ENCODE measurements around the gene CLDN5.

CLDN5 gene

DNA sequence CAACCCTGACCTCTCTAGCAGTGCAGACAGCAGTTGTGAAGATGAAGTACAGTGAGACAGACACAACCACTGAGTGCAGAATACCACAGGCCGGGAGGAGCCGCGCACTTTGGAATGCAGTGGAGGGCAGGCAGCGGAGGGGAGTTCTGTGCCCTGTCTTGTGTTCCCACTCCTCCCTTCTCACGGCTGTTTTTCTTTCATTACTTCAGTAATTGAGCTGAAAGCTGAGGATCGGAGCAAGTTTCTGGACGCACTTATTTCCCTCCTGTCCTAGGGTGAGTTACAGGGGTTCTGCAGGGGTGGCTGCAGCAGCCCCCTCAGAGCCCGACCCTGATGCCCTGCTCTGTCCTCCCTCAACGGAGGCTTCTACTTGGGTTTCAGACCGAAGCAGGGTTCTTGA is 5.6 kb downstream of the CLDN5 start:
- peak overlapping the region; percentile 93 for H3K27ac Mint-ChIP-seq
- no peak for DNase-seq

DNA sequence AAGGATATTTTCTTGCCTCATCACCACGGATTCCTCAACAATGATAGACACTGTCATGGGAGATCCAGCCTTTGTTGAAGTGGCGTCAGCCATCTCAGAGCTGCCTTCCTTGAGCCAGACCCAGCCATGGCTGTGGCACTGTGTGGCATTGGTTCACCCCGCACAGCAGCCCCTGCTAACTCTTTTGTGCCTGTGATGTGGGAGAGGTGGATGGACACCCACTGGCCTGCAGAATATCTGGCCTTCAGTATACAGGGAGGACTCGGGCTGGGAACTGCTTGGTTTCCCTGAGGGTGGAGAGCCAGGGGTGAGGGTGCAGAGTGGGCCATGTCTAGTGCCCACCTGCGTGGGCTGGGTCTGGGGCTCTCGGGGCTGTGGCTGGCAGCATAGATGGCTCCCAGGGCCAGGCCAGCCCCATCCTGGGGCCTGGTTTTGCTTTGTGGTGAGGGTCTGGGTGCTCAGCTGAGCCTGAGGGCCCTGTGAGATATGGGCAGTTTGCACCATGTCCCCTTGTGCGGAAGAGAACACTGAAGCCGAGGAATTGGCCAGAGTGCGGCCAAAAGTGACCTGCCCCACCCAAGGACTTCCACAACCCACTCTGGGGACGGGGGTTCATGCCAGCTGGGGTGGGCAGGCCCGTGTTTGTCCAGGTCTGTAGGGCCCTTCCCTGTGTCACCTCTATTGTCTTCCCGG is 6.1 kb downstream of the CLDN5 start:
- no peak overlapping the region for H3K4me3 Mint-ChIP-seq
- peaks cover 30% of the 10 kb centered on the region for H3K36me3 Mint-ChIP-seq (ENCODE audit: low read depth)
- peaks cover 11% of the 10 kb centered on the region for H3K4me1 Mint-ChIP-seq
- DNase-seq: no peak
- H3K27ac Mint-ChIP-seq: peak overlapping the region; percentile 93
- H3K9me3 Mint-ChIP-seq: peaks cover 7% of the 10 kb centered on the region
- peaks cover 25% of the 10 kb centered on the region for H3K27me3 Mint-ChIP-seq (ENCODE audit: low read depth, poor library complexity)
- TF ChIP-seq, protein P1, sequence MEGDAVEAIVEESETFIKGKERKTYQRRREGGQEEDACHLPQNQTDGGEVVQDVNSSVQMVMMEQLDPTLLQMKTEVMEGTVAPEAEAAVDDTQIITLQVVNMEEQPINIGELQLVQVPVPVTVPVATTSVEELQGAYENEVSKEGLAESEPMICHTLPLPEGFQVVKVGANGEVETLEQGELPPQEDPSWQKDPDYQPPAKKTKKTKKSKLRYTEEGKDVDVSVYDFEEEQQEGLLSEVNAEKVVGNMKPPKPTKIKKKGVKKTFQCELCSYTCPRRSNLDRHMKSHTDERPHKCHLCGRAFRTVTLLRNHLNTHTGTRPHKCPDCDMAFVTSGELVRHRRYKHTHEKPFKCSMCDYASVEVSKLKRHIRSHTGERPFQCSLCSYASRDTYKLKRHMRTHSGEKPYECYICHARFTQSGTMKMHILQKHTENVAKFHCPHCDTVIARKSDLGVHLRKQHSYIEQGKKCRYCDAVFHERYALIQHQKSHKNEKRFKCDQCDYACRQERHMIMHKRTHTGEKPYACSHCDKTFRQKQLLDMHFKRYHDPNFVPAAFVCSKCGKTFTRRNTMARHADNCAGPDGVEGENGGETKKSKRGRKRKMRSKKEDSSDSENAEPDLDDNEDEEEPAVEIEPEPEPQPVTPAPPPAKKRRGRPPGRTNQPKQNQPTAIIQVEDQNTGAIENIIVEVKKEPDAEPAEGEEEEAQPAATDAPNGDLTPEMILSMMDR (IDR thresholded peaks at IDR 0.05): no peak

More for the DNA sequence above, 5.6 kb downstream of the CLDN5 start:
- Mint-ChIP-seq H3K4me3 (no peak overlapping the region), H3K4me1 (peaks cover 13% of the 10 kb centered on the region), H3K36me3 (ENCODE audit: low read depth) (peaks cover 25% of the 10 kb centered on the region), H3K9me3 (peaks cover 4% of the 10 kb centered on the region), H3K27me3 (ENCODE audit: low read depth, poor library complexity) (peaks cover 30% of the 10 kb centered on the region)
- TF ChIP-seq, protein P1 (IDR thresholded peaks at IDR 0.05): no peak

DNA sequence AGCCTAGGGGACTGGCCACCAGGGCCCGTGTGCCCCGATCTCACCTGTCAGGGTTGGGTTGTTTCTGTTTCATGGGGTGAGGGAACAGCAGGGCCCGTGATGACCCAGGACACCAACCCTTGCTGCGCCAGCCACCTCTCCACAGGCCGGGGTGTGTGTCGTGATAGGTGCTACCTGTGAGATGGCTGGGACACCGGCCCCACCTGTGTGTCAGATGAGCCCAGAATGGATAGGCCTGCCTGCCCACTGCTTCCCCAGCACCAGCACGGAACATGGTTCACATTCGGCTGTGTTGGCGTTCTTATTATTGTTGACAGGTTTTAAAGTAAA is 7.1 kb downstream of the CLDN5 start:
- Mint-ChIP-seq H3K27me3 (ENCODE audit: low read depth, poor library complexity) (peaks cover 15% of the 10 kb centered on the region), H3K4me3 (no peak overlapping the region), H3K27ac (no peak overlapping the region), H3K4me1 (peaks cover 6% of the 10 kb centered on the region), H3K36me3 (ENCODE audit: low read depth) (peaks cover 40% of the 10 kb centered on the region), H3K9me3 (peaks cover 7% of the 10 kb centered on the region)
- TF ChIP-seq, protein P1 (IDR thresholded peaks at IDR 0.05): no peak
- DNase-seq: no peak

DNA sequence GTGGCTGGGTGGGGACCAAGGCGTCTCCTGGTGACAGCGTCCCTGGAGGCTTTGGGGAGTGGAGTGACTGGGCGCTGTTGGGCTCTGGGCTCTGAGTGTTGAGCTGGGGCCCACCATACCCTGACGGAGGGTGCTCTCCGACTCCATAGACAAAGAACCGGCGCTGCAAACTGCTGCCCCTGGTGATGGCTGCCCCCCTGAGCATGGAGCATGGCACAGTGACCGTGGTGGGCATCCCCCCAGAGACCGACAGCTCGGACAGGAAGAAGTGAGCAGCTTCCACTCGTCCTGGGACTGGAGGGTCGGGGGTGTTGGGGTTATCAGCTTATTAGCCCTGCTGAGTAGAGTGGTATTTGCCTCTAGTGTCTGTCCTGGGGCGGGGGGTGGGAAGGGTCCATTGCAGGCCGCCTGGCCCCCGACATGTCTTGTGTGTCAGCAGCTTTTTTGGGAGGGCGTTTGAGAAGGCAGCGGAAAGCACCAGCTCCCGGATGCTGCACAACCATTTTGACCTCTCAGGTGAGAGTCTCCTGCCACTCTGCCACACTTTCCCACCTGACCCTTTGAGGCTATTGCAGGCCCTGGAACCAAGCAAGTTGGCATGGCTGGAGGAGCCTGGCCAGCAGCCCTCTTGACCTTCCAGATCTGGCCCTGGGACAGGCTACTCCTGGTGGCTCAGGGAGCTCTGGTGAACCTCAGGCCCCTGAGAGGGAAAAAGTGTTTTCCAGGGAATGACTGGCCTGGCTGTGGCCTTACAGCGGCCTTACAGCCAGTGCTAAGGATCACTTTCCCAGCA is 7.6 kb downstream of the CLDN5 start:
- Mint-ChIP-seq H3K27me3 (ENCODE audit: low read depth, poor library complexity) (peaks cover 10% of the 10 kb centered on the region), H3K4me1 (peaks cover 6% of the 10 kb centered on the region), H3K9me3 (peaks cover 7% of the 10 kb centered on the region), H3K27ac (no peak overlapping the region), H3K4me3 (no peak overlapping the region), H3K36me3 (ENCODE audit: low read depth) (peaks cover 45% of the 10 kb centered on the region)
- DNase-seq: no peak
- TF ChIP-seq, protein P1 (IDR thresholded peaks at IDR 0.05): no peak

DNA sequence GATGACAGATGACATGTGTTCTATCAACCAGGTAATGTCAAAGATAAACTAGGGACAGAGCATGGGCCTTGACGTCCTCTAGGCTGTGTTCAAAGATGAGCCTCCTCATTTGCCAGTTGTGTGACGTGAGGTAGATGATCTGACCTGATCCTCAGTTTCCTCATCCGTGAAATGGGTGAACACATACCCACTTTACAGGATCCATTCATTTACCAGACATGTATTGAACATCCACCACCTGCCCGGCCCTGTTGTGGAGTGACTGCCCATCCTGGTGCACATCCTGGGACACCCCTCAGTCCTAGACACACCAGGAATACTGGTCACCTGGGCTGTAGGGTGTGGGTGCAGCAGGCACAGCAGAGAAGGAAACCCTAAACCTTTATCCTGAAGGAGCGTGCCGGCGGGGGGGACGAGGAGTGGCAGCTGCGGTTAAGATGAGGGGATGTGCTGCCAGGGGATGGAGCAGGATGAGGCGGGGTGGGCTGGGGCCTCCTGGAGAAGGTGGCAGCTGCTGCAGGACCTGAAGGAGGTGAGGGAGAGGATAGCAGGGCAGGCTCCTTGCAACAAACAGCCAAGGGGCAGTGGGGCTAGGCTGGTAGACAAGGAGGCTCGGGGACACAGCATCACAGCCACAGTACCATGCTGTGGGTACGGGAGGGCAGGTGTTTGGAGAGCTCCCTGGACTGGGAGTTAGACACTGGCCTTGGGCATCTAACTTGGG is 8.4 kb downstream of the CLDN5 start:
- H3K4me3 Mint-ChIP-seq: no peak overlapping the region
- H3K9me3 Mint-ChIP-seq: peaks cover 7% of the 10 kb centered on the region
- H3K27me3 Mint-ChIP-seq (ENCODE audit: low read depth, poor library complexity): peaks cover 4% of the 10 kb centered on the region
- peaks cover 6% of the 10 kb centered on the region for H3K4me1 Mint-ChIP-seq
- no peak overlapping the region for H3K27ac Mint-ChIP-seq
- DNase-seq: no peak
- H3K36me3 Mint-ChIP-seq (ENCODE audit: low read depth): peaks cover 43% of the 10 kb centered on the region
- TF ChIP-seq, protein P1 (IDR thresholded peaks at IDR 0.05): no peak

All from nephron progenitor cell (in vitro differentiated cells).